ENCODE data around the gene BEST1.

The BEST1 gene

DNA sequence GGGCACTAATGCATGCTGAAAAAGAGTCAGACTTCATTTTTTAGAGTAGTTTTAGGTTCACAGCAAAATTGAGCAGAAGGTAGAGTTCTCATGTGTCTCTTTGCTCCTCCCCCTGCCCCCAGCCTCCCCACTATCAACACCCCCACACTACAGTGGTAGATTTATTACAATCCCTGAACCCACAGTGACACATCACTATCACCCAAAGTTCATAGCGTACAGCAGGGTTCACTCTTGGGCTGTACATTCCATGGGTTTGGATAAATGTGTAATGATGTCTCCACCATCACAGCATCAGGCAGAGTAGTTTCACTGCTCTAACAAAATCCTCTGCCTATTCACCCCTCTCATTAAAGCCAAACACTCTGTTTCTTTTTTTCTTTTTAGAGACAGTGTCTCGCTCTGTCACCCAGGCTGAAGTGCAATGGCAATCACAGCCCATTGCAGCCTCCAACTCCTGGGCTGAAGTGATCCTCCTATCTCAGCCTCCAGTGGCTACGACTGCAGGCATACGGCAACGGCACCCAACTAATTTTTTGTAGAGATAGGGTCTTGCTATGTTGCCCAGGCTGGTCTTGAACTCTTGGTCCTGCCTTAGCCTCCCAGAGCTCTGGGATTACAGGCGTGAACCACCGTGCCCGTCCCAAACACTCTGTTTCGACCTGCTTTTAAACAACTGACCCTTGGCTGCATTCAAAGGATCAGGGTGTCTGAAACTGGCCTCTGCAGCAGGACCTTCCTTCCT, 4.1 kb downstream of the BEST1 start:
- DNase-seq (ENCODE audit: insufficient read length): no peak
- no peak for TF ChIP-seq POLR2AphosphoS5 (IDR thresholded peaks at IDR 0.05; ENCODE audit: low read depth, low read length)
- TF ChIP-seq TAF1 (IDR thresholded peaks at IDR 0.05; ENCODE audit: borderline replicate concordance, low read depth, low read length): no peak
- TF ChIP-seq POLR2A (IDR thresholded peaks at IDR 0.05; ENCODE audit: low read depth, low read length): no peak
- FAIRE-seq: no peak

GRCh38 chr11:61954851-61955421, 4.8 kb downstream of the BEST1 start:
- TF ChIP-seq POLR2A (IDR thresholded peaks at IDR 0.05; ENCODE audit: low read depth, low read length) (no peak), TAF1 (IDR thresholded peaks at IDR 0.05; ENCODE audit: borderline replicate concordance, low read depth, low read length) (no peak)
- no peak for DNase-seq (ENCODE audit: insufficient read length)
- no peak for FAIRE-seq

GRCh38 chr11:61955422-61956135, 5.4 kb downstream of the BEST1 start:
- no peak for TF ChIP-seq POLR2A (IDR thresholded peaks at IDR 0.05; ENCODE audit: low read depth, low read length)
- no peak for TF ChIP-seq POLR2AphosphoS5 (IDR thresholded peaks at IDR 0.05; ENCODE audit: low read depth, low read length)
- TF ChIP-seq TAF1 (IDR thresholded peaks at IDR 0.05; ENCODE audit: borderline replicate concordance, low read depth, low read length): no peak
- no peak for FAIRE-seq

GRCh38 chr11:61956191-61957020, 6.3 kb downstream of the BEST1 start:
- TF ChIP-seq POLR2AphosphoS5 (IDR thresholded peaks at IDR 0.05; ENCODE audit: low read depth, low read length): no peak
- no peak for TF ChIP-seq POLR2A (IDR thresholded peaks at IDR 0.05; ENCODE audit: low read depth, low read length)
- no peak for TF ChIP-seq TAF1 (IDR thresholded peaks at IDR 0.05; ENCODE audit: borderline replicate concordance, low read depth, low read length)
- FAIRE-seq (no peak), DNase-seq (ENCODE audit: insufficient read length) (no peak)

More at GRCh38 chr11:61955422-61956135, 5.4 kb downstream of the BEST1 start:
- DNase-seq (ENCODE audit: insufficient read length): no peak

DNA sequence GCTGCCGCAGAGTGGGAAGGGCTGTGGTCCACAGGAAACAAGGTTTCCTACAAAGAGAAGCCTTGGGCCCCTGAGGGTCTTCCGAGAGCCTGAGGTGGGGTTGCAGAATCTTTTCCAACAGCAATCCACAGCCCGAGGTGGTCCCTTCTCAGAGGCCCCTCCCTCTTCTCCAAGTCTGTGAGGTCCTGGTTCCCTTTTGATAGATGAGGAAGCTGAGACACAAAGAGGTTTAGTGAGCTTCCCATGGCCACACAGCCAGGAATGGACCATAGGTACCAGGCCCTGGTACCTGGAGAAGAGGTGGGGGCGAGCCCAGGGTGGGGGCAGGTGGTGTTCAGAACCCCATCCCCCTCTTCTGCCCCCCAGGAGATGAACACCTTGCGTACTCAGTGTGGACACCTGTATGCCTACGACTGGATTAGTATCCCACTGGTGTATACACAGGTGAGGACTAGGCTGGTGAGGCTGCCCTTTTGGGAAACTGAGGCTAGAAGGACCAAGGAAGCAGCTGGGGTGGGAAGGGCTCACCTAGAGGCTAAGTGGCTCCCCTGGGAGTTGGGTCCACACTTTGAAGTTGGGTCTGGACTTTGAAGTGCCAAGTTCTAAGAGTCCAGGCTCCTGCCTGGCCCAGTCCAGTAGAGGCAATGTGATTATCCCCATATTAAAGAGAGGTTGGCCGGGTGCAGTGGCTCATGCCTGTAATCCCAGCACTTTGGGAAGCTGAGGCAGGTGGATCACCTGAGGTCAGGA, 7.0 kb downstream of the BEST1 start:
- DNase-seq (ENCODE audit: insufficient read length) (no peak), FAIRE-seq (no peak)
- no peak for TF ChIP-seq POLR2A (IDR thresholded peaks at IDR 0.05; ENCODE audit: low read depth, low read length)
- no peak for TF ChIP-seq POLR2AphosphoS5 (IDR thresholded peaks at IDR 0.05; ENCODE audit: low read depth, low read length)
- no peak for TF ChIP-seq TAF1 (IDR thresholded peaks at IDR 0.05; ENCODE audit: borderline replicate concordance, low read depth, low read length)

GRCh38 chr11:61958590-61958989, 8.4 kb downstream of the BEST1 start:
- FAIRE-seq (no peak), DNase-seq (ENCODE audit: insufficient read length) (no peak)
- TF ChIP-seq POLR2A (IDR thresholded peaks at IDR 0.05; ENCODE audit: low read depth, low read length) (no peak), POLR2AphosphoS5 (IDR thresholded peaks at IDR 0.05; ENCODE audit: low read depth, low read length) (no peak), TAF1 (IDR thresholded peaks at IDR 0.05; ENCODE audit: borderline replicate concordance, low read depth, low read length) (no peak)

DNA sequence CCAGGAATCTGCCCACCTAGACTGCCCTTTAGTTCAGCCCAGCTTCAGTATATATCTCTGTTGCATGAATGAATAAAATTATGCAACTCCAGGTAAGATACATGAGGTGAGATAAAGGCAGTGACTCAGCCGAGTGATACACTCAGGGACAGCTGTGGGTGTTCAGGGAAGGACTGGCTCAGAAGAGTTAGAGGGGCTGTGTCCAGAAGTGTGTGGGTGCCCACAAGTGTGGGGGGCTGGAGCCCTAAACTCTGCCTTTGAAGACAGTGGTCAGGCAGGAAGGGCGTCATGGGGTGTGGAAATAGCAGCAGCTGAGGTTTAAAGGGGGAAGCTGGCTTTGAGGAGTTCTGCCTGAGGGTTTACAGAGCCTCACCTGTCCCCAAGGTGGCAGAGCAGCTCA, 9.0 kb downstream of the BEST1 start:
- FAIRE-seq: no peak
- TF ChIP-seq TAF1 (IDR thresholded peaks at IDR 0.05; ENCODE audit: borderline replicate concordance, low read depth, low read length) (no peak), POLR2A (IDR thresholded peaks at IDR 0.05; ENCODE audit: low read depth, low read length) (no peak), POLR2AphosphoS5 (IDR thresholded peaks at IDR 0.05; ENCODE audit: low read depth, low read length) (no peak)

DNA sequence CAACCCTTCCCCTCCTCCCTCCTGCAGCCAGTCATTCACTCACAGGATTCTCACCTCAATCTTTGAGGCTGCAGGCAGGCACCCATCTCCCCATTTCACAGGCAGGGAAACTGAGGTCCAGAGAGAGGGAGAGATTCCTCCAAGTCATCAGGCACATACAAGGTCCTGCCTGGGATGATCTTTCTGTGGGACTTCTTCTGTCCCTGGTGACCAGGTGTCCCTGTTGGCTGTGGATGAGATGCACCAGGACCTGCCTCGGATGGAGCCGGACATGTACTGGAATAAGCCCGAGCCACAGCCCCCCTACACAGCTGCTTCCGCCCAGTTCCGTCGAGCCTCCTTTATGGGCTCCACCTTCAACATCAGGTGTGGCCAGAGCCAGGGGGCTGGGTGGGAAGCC, 9.5 kb downstream of the BEST1 start:
- FAIRE-seq (no peak), DNase-seq (ENCODE audit: insufficient read length) (no peak)
- TF ChIP-seq TAF1 (IDR thresholded peaks at IDR 0.05; ENCODE audit: borderline replicate concordance, low read depth, low read length) (no peak), POLR2AphosphoS5 (IDR thresholded peaks at IDR 0.05; ENCODE audit: low read depth, low read length) (no peak), POLR2A (IDR thresholded peaks at IDR 0.05; ENCODE audit: low read depth, low read length) (no peak)

More for the DNA sequence above, 9.0 kb downstream of the BEST1 start:
- DNase-seq (ENCODE audit: insufficient read length): no peak

GRCh38 chr11:61960532-61960931, 10.4 kb downstream of the BEST1 start:
- no peak for DNase-seq (ENCODE audit: insufficient read length)

GRCh38 chr11:61961570-61962212, 11.5 kb downstream of the BEST1 start:
- DNase-seq (ENCODE audit: insufficient read length) (no peak), FAIRE-seq (no peak)
- TF ChIP-seq TAF1 (IDR thresholded peaks at IDR 0.05; ENCODE audit: borderline replicate concordance, low read depth, low read length): no peak
- no peak for TF ChIP-seq POLR2AphosphoS5 (IDR thresholded peaks at IDR 0.05; ENCODE audit: low read depth, low read length)
- no peak for TF ChIP-seq POLR2A (IDR thresholded peaks at IDR 0.05; ENCODE audit: low read depth, low read length)

More at GRCh38 chr11:61960532-61960931, 10.4 kb downstream of the BEST1 start:
- TF ChIP-seq POLR2A (IDR thresholded peaks at IDR 0.05; ENCODE audit: low read depth, low read length): no peak
- TF ChIP-seq TAF1 (IDR thresholded peaks at IDR 0.05; ENCODE audit: borderline replicate concordance, low read depth, low read length): no peak
- TF ChIP-seq POLR2AphosphoS5 (IDR thresholded peaks at IDR 0.05; ENCODE audit: low read depth, low read length): no peak
- FAIRE-seq: no peak

All from GM12892 (cell line).